Measurements from ENCODE around the gene LIN7A. TPM values are rescaled to one million over a fixed set of nuclear protein-coding genes. Genes with fewer than 3 reads are reported as not detected.

Gene LIN7A
- total and polyA plus RNA-seq, 4 donors = 6.0 to 20.6 (median 9.1) TPM

- no peak for TF ChIP-seq CTCF (IDR thresholded peaks at IDR 0.05; ENCODE audit: low read depth, low read length, missing input control)
Measured at GRCh38 chr12:80869264-80869663, 68.5 kb downstream of the LIN7A start (continued).

- 82% methylated on average over 1 of the region's 1 CpG for WGBS
- H3K36me3 ChIP-seq (ENCODE audit: control insufficient read depth in 4 of 4, insufficient read depth in 3 of 4, low read depth in 1 of 4, low read length in 3 of 4) = no peaks in the 10 kb centered on the region
- no peaks in the 10 kb centered on the region for H3K27me3 ChIP-seq (ENCODE audit: control insufficient read depth in 4 of 4, insufficient read depth in 4 of 4, low read length in 3 of 4)
- H3K27ac ChIP-seq (ENCODE audit: low read depth in 1 of 2, low read length in 2 of 2) = no peak overlapping the region
- TF ChIP-seq JUND (IDR thresholded peaks at IDR 0.05) (no peak), MAX (IDR thresholded peaks at IDR 0.05) (no peak), ZBTB33 (IDR thresholded peaks at IDR 0.05) (no peak), HNF4A (conservative IDR thresholded peaks at IDR 0.05) (no peak), ATF3 (IDR thresholded peaks at IDR 0.05) (no peak)
- no peak for DNase-seq (ENCODE audit: low spot score)
- H3K4me3 ChIP-seq (ENCODE audit: low read depth in 1 of 3, low read length in 3 of 3) = no peak overlapping the region
- H3K4me1 ChIP-seq (ENCODE audit: control insufficient read depth in 4 of 4, insufficient read depth in 4 of 4, low read length in 3 of 4) = peaks cover 0 to 3% (median 0%) of the 10 kb centered on the region in 4 donors
- H3K9me3 ChIP-seq (ENCODE audit: control insufficient read depth in 4 of 4, low read length in 3 of 4) = no peaks in the 10 kb centered on the region
- no peak overlapping the region for H3K9ac ChIP-seq (ENCODE audit: low read depth in 1 of 2, low read length in 2 of 2)
Measured at GRCh38 chr12:80868576-80868975, 69.2 kb downstream of the LIN7A start.

- TF ChIP-seq RAD21 (IDR thresholded peaks at IDR 0.05) (no peak), ATF3 (IDR thresholded peaks at IDR 0.05) (no peak), REST (IDR thresholded peaks at IDR 0.05) (no peak), NR2F2 (IDR thresholded peaks at IDR 0.05) (no peak), RXRA (IDR thresholded peaks at IDR 0.05) (no peak), EGR1 (IDR thresholded peaks at IDR 0.05; ENCODE audit: low read depth in 2 of 2) (no peak), HNF4A (conservative IDR thresholded peaks at IDR 0.05) (no peak), MAX (IDR thresholded peaks at IDR 0.05) (no peak), HNF4G (IDR thresholded peaks at IDR 0.05) (no peak)
- no peaks in the 10 kb centered on the region for H3K27me3 ChIP-seq (ENCODE audit: control insufficient read depth in 4 of 4, insufficient read depth in 4 of 4, low read length in 3 of 4)
- H3K27ac ChIP-seq (ENCODE audit: low read depth in 1 of 2, low read length in 2 of 2) = no peak overlapping the region
- no peaks in the 10 kb centered on the region for H3K36me3 ChIP-seq (ENCODE audit: control insufficient read depth in 4 of 4, insufficient read depth in 3 of 4, low read depth in 1 of 4, low read length in 3 of 4)
- no peak for DNase-seq (ENCODE audit: low spot score)
- no peaks in the 10 kb centered on the region for H3K9me3 ChIP-seq (ENCODE audit: control insufficient read depth in 4 of 4, low read length in 3 of 4)
- no peak overlapping the region for H3K9ac ChIP-seq (ENCODE audit: low read depth in 1 of 2, low read length in 2 of 2)
- no peak overlapping the region for H3K4me3 ChIP-seq (ENCODE audit: low read depth in 1 of 3, low read length in 3 of 3)
- H3K4me1 ChIP-seq (ENCODE audit: control insufficient read depth in 4 of 4, insufficient read depth in 4 of 4, low read length in 3 of 4) = peaks cover 0 to 3% (median 0%) of the 10 kb centered on the region in 4 donors
- WGBS = 73% methylated on average over 3 of the region's 3 CpGs
Measured at GRCh38 chr12:80867941-80868340, 69.8 kb downstream of the LIN7A start.
